Right lobe of liver (tissue), 6 donors: Measurements from ENCODE around the gene SLC22A1. TPM values are rescaled to one million over a fixed set of nuclear protein-coding genes. Genes with fewer than 3 reads are reported as not detected.

Source experiments
- ATAC-seq, 4 donors: fragments of 200-7000 bp; cut with Tn5 transposase; one replicate each; pipeline ENCODE4 v1.9.1; 2020; ENCODE audit warnings: mild to moderate bottlenecking in 4 of 4, moderate library complexity in 4 of 4
- DNase-seq, 3 donors: peaks; one replicate each; pipeline ENCODE4 v3.0.0-alpha.2; 2020
- H3K27ac ChIP-seq, 3 donors: fragments of 200-600 bp; one replicate each; pipeline ENCODE4 v1.8.0; 2022
- H3K27me3 ChIP-seq, 2 donors: fragments of 200-600 bp; one replicate each; pipeline ENCODE4 v1.8.0; 2022
- H3K36me3 ChIP-seq, 4 donors: fragments of 200-600 bp; sonication (generic) in 1 of 4; one replicate each; pipeline versions ENCODE4 v1.5.1 to v1.8.0; 2017 to 2022; ENCODE audit warnings: control low read depth in 1 of 4
- H3K4me1 ChIP-seq, 4 donors: fragments of 200-600 bp; sonication (generic) in 1 of 4; one replicate each; pipeline versions ENCODE4 v1.5.1 to v1.8.0; 2017 to 2022; ENCODE audit warnings: control low read depth in 1 of 4
- H3K4me3 ChIP-seq, 3 donors: fragments of 200-600 bp; one replicate each; pipeline ENCODE4 v1.8.0; 2022
- H3K9me3 ChIP-seq, 4 donors: fragments of 200-600 bp; sonication (generic) in 1 of 4; one replicate each; pipeline versions ENCODE4 v1.5.1 to v1.8.0; 2017 to 2022; ENCODE audit warnings: control low read depth in 1 of 4
- CTCF ChIP-seq, 4 donors: fragments of 200-600 bp in 3 of 4; fragments of 450-650 bp in 1 of 4; IDR thresholded peaks; one replicate each; pipeline versions ENCODE4 v1.5.1 to v1.8.0; 2016 to 2022; ENCODE audit warnings: antibody characterized with exemption in 4 of 4, mild to moderate bottlenecking in 2 of 4
- POLR2A ChIP-seq: fragments of 450-650 bp; IDR thresholded peaks from one replicate; pipeline ENCODE4 v1.6.1; 2017; ENCODE audit warnings: antibody characterized with exemption, mild to moderate bottlenecking
- WGBS: methylation state at CpG from one replicate; pipeline ENCODE4 v1.1.6; 2018; ENCODE audit warnings: low coverage, low lambda C conversion rate; ENCODE audit not compliant: insufficient coverage; ENCODE audit errors: missing lambda C conversion rate; 5-methylcytosine and 5-hydroxymethylcytosine counted together
- intact Hi-C, 2 donors: fragments of 100-400 bp; cut with DNase I; formaldehyde crosslinking; loops; one replicate each; pipeline versions ENCODE4 v1.11.2 to v1.14.1; 2022
- total RNA-seq, 6 experiments: library from RNA; depleted of rRNA in 2 of 6; stranded (reverse); fragments of >200 nt in 2 of 6; fragmentation: NEBNext Ultra II Directional in 3 of 6; extraction: Animal tissue kit (Norgen Biotek cat#: 25700) in 3 of 6; gene quantifications; one replicate each; pipeline versions ENCODE4 v1.1.0 to v1.2.4, GENCODE V29; 2016 to 2023
- donor health status: DM: no; HTN: yes; CAD: no.
- donor health status: DM: no; HTN: no; CAD: no.
- donor health status: DM: no; HTN: no; CAD: no.
- donor health status: DM: no; HTN: yes; CAD: no.
- donor health status: DM: no; HTN: yes; CAD: no.

Gene SLC22A1
- total RNA-seq, 6 experiments from 2014 or later: 190 to 1,656 (median 769) TPM

DNA sequence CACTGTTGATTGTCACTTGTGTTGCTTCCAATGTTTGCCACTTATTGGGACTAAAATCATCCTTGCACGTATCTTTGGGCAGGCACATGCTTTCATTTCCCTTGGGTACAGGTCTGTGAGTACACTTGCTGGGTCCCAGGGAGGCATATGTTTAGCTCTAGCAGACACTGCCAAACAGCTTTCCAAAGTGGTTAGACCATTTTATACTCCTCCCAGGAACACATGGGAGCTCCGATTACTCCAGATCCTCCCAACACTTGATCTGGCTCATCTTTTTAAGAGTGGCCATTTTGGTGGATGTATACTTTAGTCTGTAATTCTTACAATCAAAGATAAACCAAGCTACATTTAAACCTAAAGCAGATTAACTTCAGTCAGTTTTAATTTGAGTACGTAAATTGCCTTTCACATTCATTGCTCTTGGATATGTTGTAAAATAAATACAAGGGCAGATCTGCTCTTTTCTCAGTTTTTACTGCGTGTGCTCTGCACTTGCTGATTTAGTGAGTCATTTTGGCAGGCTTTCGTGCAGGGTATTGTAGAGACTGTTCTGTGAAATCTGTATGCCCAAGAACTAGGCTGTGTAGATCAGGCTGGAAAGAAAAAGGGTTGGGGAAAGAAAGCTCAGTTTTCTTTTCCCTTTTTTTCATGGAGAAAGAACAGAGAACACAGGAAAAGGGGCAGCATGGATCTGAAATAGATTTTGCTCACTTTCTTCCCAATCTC, 19.5 kb downstream of the SLC22A1 start:
- ATAC-seq (peak in 2 of 4 donors; percentile 16 to 49), DNase-seq (no peak)
- no peaks in the 10 kb centered on the region for H3K27me3 ChIP-seq
- 40% methylated on average over 5 of the region's 5 CpGs for WGBS
- H3K27ac ChIP-seq: peak overlapping the region; percentile 50 to 94 (median 92)
- peaks cover 0 to 60% (median 15%) of the 10 kb centered on the region in 4 donors for H3K36me3 ChIP-seq
- H3K4me1 ChIP-seq: peaks cover 0 to 48% (median 28%) of the 10 kb centered on the region in 4 donors
- TF ChIP-seq CTCF (IDR thresholded peaks at IDR 0.05): no peak
- intact Hi-C loops: no loop called here
- no peaks in the 10 kb centered on the region for H3K9me3 ChIP-seq
- H3K4me3 ChIP-seq: no peak overlapping the region

GRCh38 chr6:160142115-160142715, 20.6 kb downstream of the SLC22A1 start:
- Histone ChIP-seq H3K9me3 (no peaks in the 10 kb centered on the region), H3K4me3 (no peak overlapping the region), H3K4me1 (peaks cover 0 to 38% (median 23%) of the 10 kb centered on the region in 4 donors), H3K36me3 (peaks cover 0 to 66% (median 16%) of the 10 kb centered on the region in 4 donors), H3K27ac (peak overlapping the region; percentile 50 to 94 (median 92)), H3K27me3 (no peaks in the 10 kb centered on the region)
- ATAC-seq (peak in 2 of 4 donors; percentile 0 to 7), DNase-seq (no peak)
- TF ChIP-seq POLR2A (no peak), CTCF (IDR thresholded peaks at IDR 0.05) (no peak)
- intact Hi-C loops: no loop called here
- 23% methylated on average over 6 of the region's 8 CpGs for whole genome bisulfite sequencing

- Histone ChIP-seq H3K36me3 (peaks cover 0 to 89% (median 30%) of the 10 kb centered on the region in 4 donors), H3K4me1 (peaks cover 0 to under 1% (median 0%) of the 10 kb centered on the region in 4 donors), H3K27ac (no peak overlapping the region), H3K4me3 (no peak overlapping the region), H3K9me3 (no peaks in the 10 kb centered on the region), H3K27me3 (no peaks in the 10 kb centered on the region)
- ATAC-seq (no peak), DNase-seq (no peak)
- TF ChIP-seq CTCF (IDR thresholded peaks at IDR 0.05): no peak
- no peak for TF ChIP-seq POLR2A
- intact Hi-C loops: no loop called here
- 90% methylated on average over 5 of the region's 6 CpGs for WGBS
Measured at GRCh38 chr6:160146454-160147145, 25.0 kb downstream of the SLC22A1 start.

DNA sequence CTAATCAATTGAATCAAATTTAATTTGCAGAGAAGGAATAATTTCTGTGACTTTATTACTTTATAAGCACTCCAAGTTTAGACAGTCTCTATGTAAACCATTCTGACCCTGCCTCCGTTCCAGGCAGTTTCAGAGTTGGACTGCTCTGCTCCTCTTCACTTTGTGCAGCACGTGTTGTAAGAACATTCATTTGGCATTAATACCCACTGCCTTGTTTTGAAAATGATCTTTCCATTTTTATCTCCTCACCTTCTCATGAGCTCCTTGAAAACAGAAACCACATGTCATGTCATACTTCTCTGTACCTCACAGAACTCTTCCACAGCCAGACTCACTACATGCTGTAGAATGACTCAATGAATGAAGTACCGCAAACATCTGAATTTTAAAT, 25.5 kb downstream of the SLC22A1 start:
- Histone ChIP-seq H3K4me3 (no peak overlapping the region), H3K36me3 (peaks cover 0 to 95% (median 34%) of the 10 kb centered on the region in 4 donors), H3K27ac (no peak overlapping the region), H3K4me1 (no peaks in the 10 kb centered on the region), H3K9me3 (no peaks in the 10 kb centered on the region), H3K27me3 (no peaks in the 10 kb centered on the region)
- TF ChIP-seq POLR2A: no peak
- TF ChIP-seq CTCF (IDR thresholded peaks at IDR 0.05): no peak
- ATAC-seq (no peak), DNase-seq (no peak)
- 72% methylated on average over 3 of the region's 3 CpGs for WGBS
- intact Hi-C loops: no loop called here
